ENCODE results near the gene MSH6. TPM values are rescaled to one million over a fixed set of nuclear protein-coding genes. Genes with fewer than 3 reads are reported as not detected.

Gene MSH6
- total and polyA plus RNA-seq, 2 of the 13 experiments (the other 11 are each of a cell fraction or from before 2014, with no cell fraction given) = 20.8 to 113 TPM

- TF ChIP-seq IKZF5 (CRISPR knock-in tag; IDR thresholded peaks at IDR 0.05) = no peak; the same call in none of the 2 replicates
- TF ChIP-seq ZNF503 (CRISPR knock-in tag; IDR thresholded peaks at IDR 0.05) = peak; percentile 70
- TF ChIP-seq ZNF839 (CRISPR knock-in tag; IDR thresholded peaks at IDR 0.05; ENCODE audit: borderline replicate concordance) = peak; percentile 48; the same call in 1 of the 2 replicates
- TF ChIP-seq HBP1 (CRISPR knock-in tag; IDR thresholded peaks at IDR 0.05; ENCODE audit: low read depth) = peak; percentile 77
- peak; percentile 95 for TF ChIP-seq ZNF724P (CRISPR knock-in tag; IDR thresholded peaks at IDR 0.05; ENCODE audit: borderline replicate concordance)
- TF ChIP-seq PPARG (CRISPR knock-in tag; conservative IDR thresholded peaks at IDR 0.05) = peak; percentile 24; the same call in 1 of the 2 replicates
- TF ChIP-seq HHEX (CRISPR knock-in tag; IDR thresholded peaks at IDR 0.05) = no peak
- TF ChIP-seq RBAK (CRISPR knock-in tag; IDR thresholded peaks at IDR 0.05) = no peak
- no peak for TF ChIP-seq ZNF660 (CRISPR knock-in tag; IDR thresholded peaks at IDR 0.05; ENCODE audit: borderline replicate concordance, low read depth)
- TF ChIP-seq ZNF564 (CRISPR knock-in tag; IDR thresholded peaks at IDR 0.05) = peak; percentile 90
- peak; percentile 50; the same call in 1 of the 2 replicates for TF ChIP-seq FOSL1 (CRISPR knock-in tag; IDR thresholded peaks at IDR 0.05; ENCODE audit: borderline replicate concordance)
- TF ChIP-seq ERF (CRISPR knock-in tag; IDR thresholded peaks at IDR 0.05) = peak; percentile 97
- peak; percentile 80 for TF ChIP-seq BATF2 (CRISPR knock-in tag; IDR thresholded peaks at IDR 0.05)
- TF ChIP-seq GTF2F1 (IDR thresholded peaks at IDR 0.05; ENCODE audit: low read length) = no peak
- TF ChIP-seq MTA1 (CRISPR knock-in tag; IDR thresholded peaks at IDR 0.05; ENCODE audit: borderline replicate concordance) = peak; percentile 49; the same call in 1 of the 2 replicates
- no peak for TF ChIP-seq MIXL1 (CRISPR knock-in tag; IDR thresholded peaks at IDR 0.05)
Observed at GRCh38 chr2:47782671-47783485, at the start of gene MSH6 (continued).
